ENCODE data around the gene ENOX1.

DNA sequence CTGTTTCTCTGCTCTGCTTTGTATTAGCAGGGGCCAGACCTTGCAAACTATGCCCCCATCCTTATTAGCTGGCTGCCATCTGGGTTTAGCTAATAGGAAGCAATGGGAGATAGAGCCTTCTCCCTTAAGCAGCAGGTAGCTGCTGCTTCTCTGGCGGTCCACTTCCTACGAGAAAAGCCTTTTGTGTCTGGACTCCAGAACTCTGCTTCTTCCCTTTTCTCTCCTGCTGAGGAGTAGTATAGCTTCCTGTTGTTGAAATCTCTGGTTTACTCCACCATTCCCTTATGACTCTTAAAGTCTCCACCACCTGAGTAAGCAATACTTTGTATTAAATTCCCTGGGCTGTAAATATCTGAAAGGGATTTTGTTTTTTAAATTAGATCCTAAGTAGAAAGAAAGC, 616.3 kb downstream of the ENOX1 start:
- TF ChIP-seq CTCF (IDR thresholded peaks at IDR 0.05) (no peak), ZFX (IDR thresholded peaks at IDR 0.05; ENCODE audit: borderline replicate concordance) (no peak)
